Panc1 (cell line): ENCODE measurements around the gene TRIP10.

ENCODE experiments used
- POLR2AphosphoS5 ChIP-seq: IDR thresholded peaks from 2 replicates; pipeline ENCODE4 v1.6.1; 2012; ENCODE audit warnings: mild to moderate bottlenecking, low read depth, low read length, moderate library complexity
- SIN3A ChIP-seq: IDR thresholded peaks from 2 replicates; pipeline ENCODE4 v1.6.1; 2012; ENCODE audit warnings: low read depth, mild to moderate bottlenecking, low read length, moderate library complexity, borderline replicate concordance; ENCODE audit not compliant: insufficient read depth
- TF ChIP-seq, protein P1 (sequence below): fragments of 450-650 bp; IDR thresholded peaks from 2 replicates; pipeline ENCODE4 v1.5.1; 2017; ENCODE audit warnings: mild to moderate bottlenecking
- TF ChIP-seq, protein P2 (sequence below), 2 experiments: IDR thresholded peaks; 2 replicates each; pipeline ENCODE4 v1.6.1; 2011 to 2012; ENCODE audit warnings: low read depth in 2 of 2, control low read depth in 1 of 2, low read length in 1 of 2, mild to moderate bottlenecking in 1 of 2, moderate library complexity in 1 of 2; ENCODE audit not compliant: insufficient read depth in 1 of 2

GRCh38 chr19:6693056-6693471 lies 46.4 kb upstream of the TRIP10 start:
- TF ChIP-seq POLR2AphosphoS5: no peak
- TF ChIP-seq, protein P1, sequence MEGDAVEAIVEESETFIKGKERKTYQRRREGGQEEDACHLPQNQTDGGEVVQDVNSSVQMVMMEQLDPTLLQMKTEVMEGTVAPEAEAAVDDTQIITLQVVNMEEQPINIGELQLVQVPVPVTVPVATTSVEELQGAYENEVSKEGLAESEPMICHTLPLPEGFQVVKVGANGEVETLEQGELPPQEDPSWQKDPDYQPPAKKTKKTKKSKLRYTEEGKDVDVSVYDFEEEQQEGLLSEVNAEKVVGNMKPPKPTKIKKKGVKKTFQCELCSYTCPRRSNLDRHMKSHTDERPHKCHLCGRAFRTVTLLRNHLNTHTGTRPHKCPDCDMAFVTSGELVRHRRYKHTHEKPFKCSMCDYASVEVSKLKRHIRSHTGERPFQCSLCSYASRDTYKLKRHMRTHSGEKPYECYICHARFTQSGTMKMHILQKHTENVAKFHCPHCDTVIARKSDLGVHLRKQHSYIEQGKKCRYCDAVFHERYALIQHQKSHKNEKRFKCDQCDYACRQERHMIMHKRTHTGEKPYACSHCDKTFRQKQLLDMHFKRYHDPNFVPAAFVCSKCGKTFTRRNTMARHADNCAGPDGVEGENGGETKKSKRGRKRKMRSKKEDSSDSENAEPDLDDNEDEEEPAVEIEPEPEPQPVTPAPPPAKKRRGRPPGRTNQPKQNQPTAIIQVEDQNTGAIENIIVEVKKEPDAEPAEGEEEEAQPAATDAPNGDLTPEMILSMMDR: no peak
- TF ChIP-seq SIN3A: no peak
- TF ChIP-seq, protein P2, sequence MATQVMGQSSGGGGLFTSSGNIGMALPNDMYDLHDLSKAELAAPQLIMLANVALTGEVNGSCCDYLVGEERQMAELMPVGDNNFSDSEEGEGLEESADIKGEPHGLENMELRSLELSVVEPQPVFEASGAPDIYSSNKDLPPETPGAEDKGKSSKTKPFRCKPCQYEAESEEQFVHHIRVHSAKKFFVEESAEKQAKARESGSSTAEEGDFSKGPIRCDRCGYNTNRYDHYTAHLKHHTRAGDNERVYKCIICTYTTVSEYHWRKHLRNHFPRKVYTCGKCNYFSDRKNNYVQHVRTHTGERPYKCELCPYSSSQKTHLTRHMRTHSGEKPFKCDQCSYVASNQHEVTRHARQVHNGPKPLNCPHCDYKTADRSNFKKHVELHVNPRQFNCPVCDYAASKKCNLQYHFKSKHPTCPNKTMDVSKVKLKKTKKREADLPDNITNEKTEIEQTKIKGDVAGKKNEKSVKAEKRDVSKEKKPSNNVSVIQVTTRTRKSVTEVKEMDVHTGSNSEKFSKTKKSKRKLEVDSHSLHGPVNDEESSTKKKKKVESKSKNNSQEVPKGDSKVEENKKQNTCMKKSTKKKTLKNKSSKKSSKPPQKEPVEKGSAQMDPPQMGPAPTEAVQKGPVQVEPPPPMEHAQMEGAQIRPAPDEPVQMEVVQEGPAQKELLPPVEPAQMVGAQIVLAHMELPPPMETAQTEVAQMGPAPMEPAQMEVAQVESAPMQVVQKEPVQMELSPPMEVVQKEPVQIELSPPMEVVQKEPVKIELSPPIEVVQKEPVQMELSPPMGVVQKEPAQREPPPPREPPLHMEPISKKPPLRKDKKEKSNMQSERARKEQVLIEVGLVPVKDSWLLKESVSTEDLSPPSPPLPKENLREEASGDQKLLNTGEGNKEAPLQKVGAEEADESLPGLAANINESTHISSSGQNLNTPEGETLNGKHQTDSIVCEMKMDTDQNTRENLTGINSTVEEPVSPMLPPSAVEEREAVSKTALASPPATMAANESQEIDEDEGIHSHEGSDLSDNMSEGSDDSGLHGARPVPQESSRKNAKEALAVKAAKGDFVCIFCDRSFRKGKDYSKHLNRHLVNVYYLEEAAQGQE (IDR thresholded peaks at IDR 0.05; ENCODE audit: insufficient read depth in 1 of 2, low read depth in 2 of 2, low read length in 1 of 2): no peak
